Keratinocyte (primary cell): ENCODE data around the gene CDC14B. TPM values are rescaled to one million over a fixed set of nuclear protein-coding genes. Genes with fewer than 3 reads are reported as not detected.

Experiments
- DNase-seq: peaks from one replicate; pipeline ENCODE4 v3.0.0-alpha.2; 2011; ENCODE audit warnings: low read depth, missing footprints, low spot score
- FAIRE-seq: peaks from 2 replicates; lab custom pipeline; 2011; peaks lifted over from hg19 to GRCh38; lab: Jason Lieb, UNC
- H2AFZ ChIP-seq: 2 replicates; pipeline ENCODE4 v1.6.0; 2012; ENCODE audit warnings: low read length, control low read depth, inconsistent platforms; ENCODE audit not compliant: control insufficient read depth
- H3K27ac ChIP-seq: 2 replicates; pipeline ENCODE4 v1.5.1; 2011; ENCODE audit warnings: low read length; ENCODE audit not compliant: control insufficient read depth, insufficient read depth
- H3K27me3 ChIP-seq: 3 replicates; pipeline ENCODE4 v1.6.0; 2011; ENCODE audit warnings: low read length; ENCODE audit not compliant: control insufficient read depth, insufficient read depth; ENCODE audit errors: extremely low read depth
- H3K36me3 ChIP-seq, 2 experiments: 2 replicates in 1 of 2; 3 replicates in 1 of 2; pipeline ENCODE4 v1.5.1; 2011; ENCODE audit warnings: low read length in 2 of 2, mild to moderate bottlenecking in 1 of 2; ENCODE audit not compliant: control insufficient read depth in 2 of 2, insufficient read depth in 2 of 2; ENCODE audit errors: extremely low read depth in 1 of 2
- H3K4me1 ChIP-seq: 3 replicates; pipeline ENCODE4 v1.5.1; 2011; ENCODE audit warnings: low read length; ENCODE audit not compliant: control insufficient read depth, insufficient read depth; ENCODE audit errors: extremely low read depth
- H3K4me2 ChIP-seq: 3 replicates; pipeline ENCODE4 v1.6.0; 2011; ENCODE audit warnings: low read depth, low read length; ENCODE audit not compliant: control insufficient read depth, insufficient read depth; ENCODE audit errors: extremely low read depth
- H3K4me3 ChIP-seq, 3 experiments: fragments of 200-600 bp in 1 of 3; sonication (generic) in 1 of 3; 2 replicates in 2 of 3; 3 replicates in 1 of 3; pipeline ENCODE4 v1.5.1; 2011 to 2016; ENCODE audit warnings: low read length in 3 of 3, mild to moderate bottlenecking in 3 of 3, control low read depth in 2 of 3, inconsistent platforms in 1 of 3, low read depth in 1 of 3, mixed read lengths in 1 of 3, mixed run types in 1 of 3, moderate library complexity in 1 of 3; ENCODE audit not compliant: control insufficient read depth in 2 of 3, insufficient read depth in 2 of 3; ENCODE audit errors: extremely low read depth in 1 of 3
- H3K79me2 ChIP-seq: 2 replicates; pipeline ENCODE4 v1.6.0; 2012; ENCODE audit warnings: low read length; ENCODE audit not compliant: control insufficient read depth, insufficient read depth
- H3K9ac ChIP-seq: 3 replicates; pipeline ENCODE4 v1.6.0; 2011; ENCODE audit warnings: low read length; ENCODE audit not compliant: control insufficient read depth, insufficient read depth; ENCODE audit errors: extremely low read depth
- H3K9me1 ChIP-seq: 3 replicates; pipeline ENCODE4 v1.6.0; 2011; ENCODE audit warnings: low read length; ENCODE audit not compliant: control insufficient read depth, insufficient read depth; ENCODE audit errors: extremely low read depth
- H3K9me3 ChIP-seq: 2 replicates; pipeline ENCODE4 v1.5.1; 2012; ENCODE audit warnings: low read depth, low read length; ENCODE audit not compliant: control insufficient read depth
- H4K20me1 ChIP-seq: 3 replicates; pipeline ENCODE4 v1.6.0; 2011; ENCODE audit warnings: low read length; ENCODE audit not compliant: control insufficient read depth, insufficient read depth; ENCODE audit errors: extremely low read depth
- CTCF ChIP-seq, 3 experiments: IDR thresholded peaks in 1 of 3; conservative IDR thresholded peaks in 1 of 3; optimal IDR thresholded peaks in 1 of 3; 2 replicates in 2 of 3; 3 replicates in 1 of 3; pipeline versions ENCODE3 to v1.5.1; 2011; ENCODE audit warnings: low read length in 3 of 3, mild to moderate bottlenecking in 3 of 3, moderate library complexity in 2 of 3, control low read depth in 1 of 3, inconsistent platforms in 1 of 3; ENCODE audit not compliant: insufficient read depth in 2 of 3; ENCODE audit errors: extremely low read depth in 1 of 3
- EZH2 ChIP-seq: IDR thresholded peaks from one replicate; pipeline ENCODE4 v1.6.1; 2012; ENCODE audit warnings: inconsistent platforms, mild to moderate bottlenecking, low read length, moderate library complexity
- dilution Hi-C: fragments of 300-500 bp; cut with MboI; formaldehyde crosslinking; loops from one replicate; pipeline ENCODE4 v1.7.0; 2020; ENCODE audit warnings: low sequenced_read_pairs; ENCODE audit not compliant: extremely low pct_ligation_motif_present
- polyA plus RNA-seq, 5 experiments: library from polyadenylated mRNA; depleted of rRNA in 3 of 5; stranded (reverse) in 3 of 5; stranded (forward) in 1 of 5; unstranded in 1 of 5; fragments of >200 nt; gene quantifications; 1 replicate in 1 of 5; 2 replicates in 3 of 5; 3 replicates in 1 of 5; pipeline versions ENCODE4 v1.2.1 to v1.2.3, GENCODE V29; 2011 to 2012; ENCODE audit warnings: missing spikeins in 2 of 5, low read depth in 1 of 5, low replicate concordance in 1 of 5

CDC14B gene
- polyA plus RNA-seq, 1 donor (not counting 4 experiments of a cell fraction or from before 2014, with no cell fraction given), result 7.5 TPM

- dilution Hi-C loops, result no loop called here
- H3K9ac ChIP-seq, result no peak overlapping the region
- TF ChIP-seq CTCF (optimal IDR thresholded peaks at IDR 0.05 in 1 of 3, IDR thresholded peaks at IDR 0.05 in 1 of 3, conservative IDR thresholded peaks at IDR 0.05 in 1 of 3; ENCODE audit: extremely low read depth in 1 of 3, insufficient read depth in 2 of 3, low read length in 3 of 3) (no peak), EZH2 (no peak)
- no peak overlapping the region for H2AFZ ChIP-seq
- H3K4me3 ChIP-seq, result no peak overlapping the region
- H3K27me3 ChIP-seq, result no peaks in the 10 kb centered on the region
- no peaks in the 10 kb centered on the region for H3K9me1 ChIP-seq
- no peaks in the 10 kb centered on the region for H3K4me1 ChIP-seq
- peaks cover 5 to 10% of the 10 kb centered on the region in 2 experiments for H3K36me3 ChIP-seq
- H3K4me2 ChIP-seq, result no peak overlapping the region
- H3K27ac ChIP-seq, result no peak overlapping the region
- H3K9me3 ChIP-seq, result no peaks in the 10 kb centered on the region
- DNase-seq (no peak), FAIRE-seq (no peak)
- no peaks in the 10 kb centered on the region for H4K20me1 ChIP-seq
- no peaks in the 10 kb centered on the region for H3K79me2 ChIP-seq
Measured at GRCh38 chr9:96476591-96476990, 143.1 kb downstream of the CDC14B start.

- Histone ChIP-seq H3K36me3 (peaks cover 5 to 12% of the 10 kb centered on the region in 2 experiments), H3K4me3 (no peak overlapping the region), H4K20me1 (no peaks in the 10 kb centered on the region), H3K9ac (no peak overlapping the region), H3K27ac (no peak overlapping the region), H3K9me3 (no peaks in the 10 kb centered on the region), H3K9me1 (no peaks in the 10 kb centered on the region), H3K79me2 (no peaks in the 10 kb centered on the region), H3K4me2 (no peak overlapping the region), H3K4me1 (no peaks in the 10 kb centered on the region), H2AFZ (no peak overlapping the region), H3K27me3 (no peaks in the 10 kb centered on the region)
- no peak for FAIRE-seq
- no peak for TF ChIP-seq CTCF (optimal IDR thresholded peaks at IDR 0.05 in 1 of 3, IDR thresholded peaks at IDR 0.05 in 1 of 3, conservative IDR thresholded peaks at IDR 0.05 in 1 of 3; ENCODE audit: extremely low read depth in 1 of 3, insufficient read depth in 2 of 3, low read length in 3 of 3)
- no peak for TF ChIP-seq EZH2
- no peak for DNase-seq
- dilution Hi-C loops, result no loop called here
Measured at GRCh38 chr9:96476013-96476412, 143.6 kb downstream of the CDC14B start.
